Measurements from ENCODE around the gene CCDC91. TPM values are rescaled to one million over a fixed set of nuclear protein-coding genes. Genes with fewer than 3 reads are reported as not detected.

Gene CCDC91
- polyA plus RNA-seq, 1 donor = 20.8 TPM

DNA sequence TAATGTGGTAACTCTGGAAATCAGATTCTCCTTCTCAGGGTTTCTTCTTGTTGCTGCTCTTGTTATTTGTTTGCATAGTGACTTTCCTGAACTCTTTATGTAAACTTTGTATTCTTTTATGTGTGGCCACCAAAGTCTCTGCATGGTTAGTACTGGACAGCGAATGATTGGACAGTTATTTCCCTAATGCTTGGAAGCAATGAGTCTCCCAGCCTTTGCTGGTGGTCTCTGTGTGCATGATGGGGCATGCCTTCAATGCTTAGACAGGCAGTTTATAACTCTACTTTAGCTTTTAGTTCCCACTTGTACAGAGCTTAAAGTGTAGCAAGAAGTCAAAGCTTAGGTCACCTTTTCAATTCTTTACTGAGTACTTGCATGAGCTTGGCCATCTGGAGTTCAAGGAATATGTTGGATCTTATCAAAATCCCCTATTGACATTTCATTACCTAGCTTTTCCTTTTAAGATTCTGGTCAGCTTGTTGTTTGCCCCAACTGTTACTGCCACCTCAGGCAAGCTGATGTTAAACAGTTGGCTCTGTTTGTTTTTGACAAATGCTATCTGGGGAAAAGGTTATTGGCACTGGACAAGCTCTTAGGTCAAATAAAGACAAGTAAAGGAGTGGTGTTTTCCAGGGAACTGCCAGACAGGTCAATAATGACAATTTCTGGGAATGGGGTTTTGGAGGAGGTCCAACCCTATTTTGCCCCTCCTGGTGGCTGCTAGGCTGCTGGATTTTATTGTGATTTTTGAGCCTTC is 12.3 kb downstream of the CCDC91 start:
- no CpG with 5 or more reads among the region's 1 CpG for WGBS (ENCODE audit: insufficient coverage, low lambda C conversion rate)
- no peaks in the 10 kb centered on the region for H3K4me1 ChIP-seq (ENCODE audit: control insufficient read depth, insufficient read depth, low read length)
- H3K36me3 ChIP-seq (ENCODE audit: control insufficient read depth, insufficient read depth, low read length) = no peaks in the 10 kb centered on the region
- H3K4me3 ChIP-seq (ENCODE audit: low read length) = no peak overlapping the region
- peaks cover 15% of the 10 kb centered on the region for H3K9me3 ChIP-seq (ENCODE audit: control insufficient read depth, low read depth, low read length)
- H3K27ac ChIP-seq (ENCODE audit: low read length) = no peak overlapping the region
- DNase-seq = no peak
- H3K27me3 ChIP-seq (ENCODE audit: control insufficient read depth, insufficient read depth, low read length) = no peaks in the 10 kb centered on the region

GRCh38 chr12:28209782-28210181 is 19.5 kb downstream of the CCDC91 start:
- H3K4me3 ChIP-seq (ENCODE audit: low read length) = no peak overlapping the region
- H3K4me1 ChIP-seq (ENCODE audit: control insufficient read depth, insufficient read depth, low read length) = no peaks in the 10 kb centered on the region
- peaks cover 5% of the 10 kb centered on the region for H3K36me3 ChIP-seq (ENCODE audit: control insufficient read depth, insufficient read depth, low read length)
- H3K27ac ChIP-seq (ENCODE audit: low read length) = no peak overlapping the region
- peaks cover 4% of the 10 kb centered on the region for H3K9me3 ChIP-seq (ENCODE audit: control insufficient read depth, low read depth, low read length)
- 100% methylated on average over 1 of the region's 1 CpG for WGBS (ENCODE audit: insufficient coverage, low lambda C conversion rate)
- DNase-seq = no peak
- H3K27me3 ChIP-seq (ENCODE audit: control insufficient read depth, insufficient read depth, low read length) = no peaks in the 10 kb centered on the region

- peaks cover 4% of the 10 kb centered on the region for H3K9me3 ChIP-seq (ENCODE audit: control insufficient read depth, low read depth, low read length)
- H3K27me3 ChIP-seq (ENCODE audit: control insufficient read depth, insufficient read depth, low read length) = no peaks in the 10 kb centered on the region
- peaks cover 5% of the 10 kb centered on the region for H3K36me3 ChIP-seq (ENCODE audit: control insufficient read depth, insufficient read depth, low read length)
- no CpG with 5 or more reads among the region's 3 CpGs for WGBS (ENCODE audit: insufficient coverage, low lambda C conversion rate)
- no peaks in the 10 kb centered on the region for H3K4me1 ChIP-seq (ENCODE audit: control insufficient read depth, insufficient read depth, low read length)
- no peak for DNase-seq
- no peak overlapping the region for H3K27ac ChIP-seq (ENCODE audit: low read length)
- H3K4me3 ChIP-seq (ENCODE audit: low read length) = no peak overlapping the region
These were observed 21.9 kb downstream of the CCDC91 start for GRCh38 chr12:28212182-28212581.

- DNase-seq = no peak
- Histone ChIP-seq H3K9me3 (ENCODE audit: control insufficient read depth, low read depth, low read length) (peaks cover 4% of the 10 kb centered on the region), H3K4me1 (ENCODE audit: control insufficient read depth, insufficient read depth, low read length) (no peaks in the 10 kb centered on the region), H3K36me3 (ENCODE audit: control insufficient read depth, insufficient read depth, low read length) (peaks cover 5% of the 10 kb centered on the region), H3K27me3 (ENCODE audit: control insufficient read depth, insufficient read depth, low read length) (no peaks in the 10 kb centered on the region), H3K27ac (ENCODE audit: low read length) (no peak overlapping the region), H3K4me3 (ENCODE audit: low read length) (no peak overlapping the region)
These were observed 24.8 kb downstream of the CCDC91 start for GRCh38 chr12:28215021-28215420.

GRCh38 chr12:28216016-28216415 is 25.8 kb downstream of the CCDC91 start:
- 80% methylated on average over 2 of the region's 2 CpGs for WGBS (ENCODE audit: insufficient coverage, low lambda C conversion rate)

GRCh38 chr12:28217805-28218204 is 27.5 kb downstream of the CCDC91 start:
- no peaks in the 10 kb centered on the region for H3K36me3 ChIP-seq (ENCODE audit: control insufficient read depth, insufficient read depth, low read length)
- no peak overlapping the region for H3K4me3 ChIP-seq (ENCODE audit: low read length)
- H3K9me3 ChIP-seq (ENCODE audit: control insufficient read depth, low read depth, low read length) = peaks cover 4% of the 10 kb centered on the region
- H3K4me1 ChIP-seq (ENCODE audit: control insufficient read depth, insufficient read depth, low read length) = peaks cover 3% of the 10 kb centered on the region
- H3K27ac ChIP-seq (ENCODE audit: low read length) = no peak overlapping the region
- no peak for DNase-seq
- H3K27me3 ChIP-seq (ENCODE audit: control insufficient read depth, insufficient read depth, low read length) = no peaks in the 10 kb centered on the region
- WGBS (ENCODE audit: insufficient coverage, low lambda C conversion rate) = 95% methylated on average over 2 of the region's 2 CpGs

More at GRCh38 chr12:28216016-28216415, 25.8 kb downstream of the CCDC91 start:
- no peaks in the 10 kb centered on the region for H3K4me1 ChIP-seq (ENCODE audit: control insufficient read depth, insufficient read depth, low read length)
- peaks cover 4% of the 10 kb centered on the region for H3K9me3 ChIP-seq (ENCODE audit: control insufficient read depth, low read depth, low read length)
- H3K4me3 ChIP-seq (ENCODE audit: low read length) = no peak overlapping the region
- H3K27me3 ChIP-seq (ENCODE audit: control insufficient read depth, insufficient read depth, low read length) = no peaks in the 10 kb centered on the region
- H3K27ac ChIP-seq (ENCODE audit: low read length) = no peak overlapping the region
- DNase-seq = no peak
- H3K36me3 ChIP-seq (ENCODE audit: control insufficient read depth, insufficient read depth, low read length) = peaks cover 5% of the 10 kb centered on the region

- H3K27me3 ChIP-seq (ENCODE audit: control insufficient read depth, insufficient read depth, low read length) = no peaks in the 10 kb centered on the region
- WGBS (ENCODE audit: insufficient coverage, low lambda C conversion rate) = 100% methylated on average over 1 of the region's 1 CpG
These were observed 28.6 kb downstream of the CCDC91 start for GRCh38 chr12:28218875-28219274.

DNA sequence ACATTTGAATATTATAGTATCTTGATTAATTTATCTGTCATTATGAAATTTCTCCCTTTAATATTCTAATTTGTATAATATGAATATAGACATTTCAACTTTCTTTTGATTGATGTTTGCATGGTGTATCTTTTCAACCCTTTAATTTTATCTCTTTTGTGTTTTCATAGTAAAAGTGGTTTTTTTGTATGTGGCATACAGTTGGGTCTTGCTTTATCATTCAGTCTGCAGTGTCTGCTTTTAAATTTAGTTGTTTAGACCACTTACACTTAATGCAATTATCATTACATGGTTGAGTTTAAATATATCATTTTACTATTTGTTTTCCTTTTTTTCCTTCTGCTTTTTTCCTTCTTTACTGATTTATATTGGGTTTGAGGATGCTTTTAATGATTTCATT is 29.6 kb downstream of the CCDC91 start:
- Histone ChIP-seq H3K4me1 (ENCODE audit: control insufficient read depth, insufficient read depth, low read length) (peaks cover 7% of the 10 kb centered on the region), H3K9me3 (ENCODE audit: control insufficient read depth, low read depth, low read length) (peaks cover 4% of the 10 kb centered on the region), H3K4me3 (ENCODE audit: low read length) (no peak overlapping the region), H3K27ac (ENCODE audit: low read length) (no peak overlapping the region), H3K36me3 (ENCODE audit: control insufficient read depth, insufficient read depth, low read length) (no peaks in the 10 kb centered on the region), H3K27me3 (ENCODE audit: control insufficient read depth, insufficient read depth, low read length) (no peaks in the 10 kb centered on the region)
- no peak for DNase-seq

More at GRCh38 chr12:28218875-28219274, 28.6 kb downstream of the CCDC91 start:
- Histone ChIP-seq H3K9me3 (ENCODE audit: control insufficient read depth, low read depth, low read length) (peaks cover 4% of the 10 kb centered on the region), H3K4me3 (ENCODE audit: low read length) (no peak overlapping the region), H3K4me1 (ENCODE audit: control insufficient read depth, insufficient read depth, low read length) (peaks cover 7% of the 10 kb centered on the region), H3K27ac (ENCODE audit: low read length) (no peak overlapping the region), H3K36me3 (ENCODE audit: control insufficient read depth, insufficient read depth, low read length) (no peaks in the 10 kb centered on the region)
- DNase-seq = no peak

DNA sequence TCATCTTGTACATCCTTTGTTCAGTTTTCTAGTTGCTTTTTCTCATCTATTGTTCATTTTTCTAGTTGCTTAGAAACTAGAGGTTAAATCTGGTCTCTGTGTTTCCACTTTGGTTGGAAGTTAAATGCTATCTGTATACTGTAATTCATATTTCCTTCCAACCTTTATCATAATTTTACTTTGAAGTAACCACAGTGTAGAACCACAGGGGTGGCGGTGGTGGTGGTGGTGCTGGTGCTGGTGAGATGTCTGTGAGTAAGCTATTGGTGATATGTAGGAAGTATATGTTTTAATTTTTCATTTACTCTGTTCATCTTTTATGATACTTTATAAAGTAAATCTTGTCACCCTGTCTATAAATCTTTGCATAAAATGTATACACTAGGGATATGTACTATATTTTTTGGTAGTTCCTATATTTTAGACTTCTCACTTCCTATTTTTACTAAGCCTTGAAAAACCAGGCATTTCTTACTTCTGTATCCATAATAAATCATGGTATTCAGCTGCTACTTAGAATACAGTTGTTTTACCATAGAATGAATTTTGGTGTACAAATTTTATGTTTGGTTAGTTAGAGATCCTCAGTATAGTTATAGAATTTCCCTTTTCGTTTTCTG is 31.9 kb downstream of the CCDC91 start:
- no peaks in the 10 kb centered on the region for H3K36me3 ChIP-seq (ENCODE audit: control insufficient read depth, insufficient read depth, low read length)
- no peaks in the 10 kb centered on the region for H3K27me3 ChIP-seq (ENCODE audit: control insufficient read depth, insufficient read depth, low read length)
- 83% methylated on average over 1 of the region's 2 CpGs for WGBS (ENCODE audit: insufficient coverage, low lambda C conversion rate)
- peaks cover 7% of the 10 kb centered on the region for H3K4me1 ChIP-seq (ENCODE audit: control insufficient read depth, insufficient read depth, low read length)
- no peak overlapping the region for H3K4me3 ChIP-seq (ENCODE audit: low read length)
- H3K9me3 ChIP-seq (ENCODE audit: control insufficient read depth, low read depth, low read length) = peaks cover 4% of the 10 kb centered on the region
- no peak for DNase-seq
- H3K27ac ChIP-seq (ENCODE audit: low read length) = no peak overlapping the region

DNA sequence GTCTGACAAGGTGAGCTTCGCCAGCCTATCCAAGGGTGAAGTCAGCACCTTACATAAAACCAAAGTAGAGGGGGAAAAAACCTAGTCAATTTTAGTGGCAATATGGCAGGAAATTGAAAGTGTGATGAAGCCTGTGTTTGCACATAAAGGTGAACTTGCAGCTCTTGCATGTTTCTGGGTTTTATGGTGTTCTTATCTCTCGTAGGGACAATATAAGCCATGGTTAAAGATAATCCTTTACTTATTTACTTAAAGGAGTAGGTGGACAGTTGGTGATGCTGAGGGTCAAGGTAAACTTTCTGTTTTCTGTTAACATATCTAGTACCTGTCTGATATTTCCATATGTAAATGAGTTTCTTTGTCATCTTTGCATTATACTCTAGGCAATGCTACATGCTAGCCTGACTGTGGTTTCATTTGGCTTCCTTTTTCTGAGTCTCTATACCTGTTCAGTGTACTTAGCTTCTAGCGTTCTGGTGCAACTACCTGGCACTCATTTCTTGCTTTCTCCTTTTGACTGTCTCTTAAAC is 32.8 kb downstream of the CCDC91 start:
- no peaks in the 10 kb centered on the region for H3K36me3 ChIP-seq (ENCODE audit: control insufficient read depth, insufficient read depth, low read length)
- H3K4me3 ChIP-seq (ENCODE audit: low read length) = no peak overlapping the region
- DNase-seq = peak; percentile 18 to 73
- H3K4me1 ChIP-seq (ENCODE audit: control insufficient read depth, insufficient read depth, low read length) = peaks cover 7% of the 10 kb centered on the region
- H3K27me3 ChIP-seq (ENCODE audit: control insufficient read depth, insufficient read depth, low read length) = no peaks in the 10 kb centered on the region
- H3K27ac ChIP-seq (ENCODE audit: low read length) = no peak overlapping the region
- H3K9me3 ChIP-seq (ENCODE audit: control insufficient read depth, low read depth, low read length) = peaks cover 4% of the 10 kb centered on the region
- 37% methylated on average over 3 of the region's 3 CpGs for WGBS (ENCODE audit: insufficient coverage, low lambda C conversion rate)
